Hepatocyte (in vitro differentiated cells): ENCODE results near the gene BMP7. TPM values are rescaled to one million over a fixed set of nuclear protein-coding genes. Genes with fewer than 3 reads are reported as not detected.
"Not testable (repeated sequence)": the region's sequence is repeated elsewhere in the genome, so short reads cannot be mapped to it uniquely, and the experiment has no call there.

ENCODE experiments used
- DNase-seq: peaks from one replicate; pipeline ENCODE4 v3.0.0-alpha.2; 2016; ENCODE audit warnings: low spot score
- H2AFZ ChIP-seq: fragments of 200-600 bp; sonication (generic); 2 replicates; pipeline ENCODE4 v1.6.0; 2016; ENCODE audit warnings: antibody characterized with exemption, mild to moderate bottlenecking
- H3K27ac ChIP-seq: fragments of 200-600 bp; sonication (generic); 2 replicates; pipeline ENCODE4 v1.5.1; 2016; ENCODE audit warnings: mild to moderate bottlenecking
- H3K27me3 ChIP-seq: fragments of 200-600 bp; sonication (generic); 2 replicates; pipeline ENCODE4 v1.6.1; 2016
- H3K36me3 ChIP-seq: fragments of 200-600 bp; sonication (generic); replicated peaks from 2 replicates; pipeline ENCODE4 v1.5.1; 2016; ENCODE audit warnings: low read depth; ENCODE audit not compliant: insufficient read depth
- H3K4me1 ChIP-seq: fragments of 200-600 bp; sonication (generic); 2 replicates; pipeline ENCODE4 v1.5.1; 2016; ENCODE audit warnings: mild to moderate bottlenecking, moderate library complexity; ENCODE audit not compliant: insufficient read depth
- H3K4me2 ChIP-seq: fragments of 200-600 bp; sonication (generic); 2 replicates; pipeline ENCODE4 v1.6.0; 2016
- H3K4me3 ChIP-seq: fragments of 200-600 bp; sonication (generic); 2 replicates; pipeline ENCODE4 v1.5.1; 2016; ENCODE audit warnings: mild to moderate bottlenecking
- H3K79me2 ChIP-seq: fragments of 200-600 bp; sonication (generic); 2 replicates; pipeline ENCODE4 v1.6.0; 2017; ENCODE audit warnings: mild to moderate bottlenecking
- H3K9me2 ChIP-seq: fragments of 200-600 bp; sonication (generic); replicated peaks from 2 replicates; pipeline ENCODE4 v1.6.0; 2017; ENCODE audit warnings: mild to moderate bottlenecking; ENCODE audit not compliant: insufficient read depth
- H3K9me3 ChIP-seq: fragments of 200-600 bp; sonication (generic); 2 replicates; pipeline ENCODE4 v1.5.1; 2016; ENCODE audit warnings: low read depth, mild to moderate bottlenecking
- H4K20me1 ChIP-seq: fragments of 200-600 bp; sonication (generic); 2 replicates; pipeline ENCODE4 v1.6.0; 2016; ENCODE audit warnings: mild to moderate bottlenecking; ENCODE audit not compliant: insufficient read depth, poor library complexity, severe bottlenecking
- EZH2 ChIP-seq: fragments of 200-600 bp; sonication (generic); IDR thresholded peaks from 2 replicates; pipeline ENCODE4 v1.6.1; 2016; ENCODE audit warnings: antibody characterized with exemption, mild to moderate bottlenecking, borderline replicate concordance
- EZH2phosphoT487 ChIP-seq: fragments of 200-600 bp; sonication (generic); IDR thresholded peaks from one replicate; pipeline ENCODE4 v1.6.1; 2018; ENCODE audit warnings: antibody characterized with exemption, mild to moderate bottlenecking, low read depth, moderate library complexity; ENCODE audit not compliant: unreplicated experiment, severe bottlenecking
- WGBS: methylation state at CpG from one replicate; pipeline ENCODE4 v1.1.6; 2016; ENCODE audit warnings: low lambda C conversion rate; ENCODE audit errors: missing lambda C conversion rate; 5-methylcytosine and 5-hydroxymethylcytosine counted together
- polyA plus RNA-seq: library from polyadenylated mRNA; unstranded; fragments of >200 nt; fragmentation: Nextera tagmentation; extraction: Ambion mirVana; gene quantifications from 2 replicates; pipeline ENCODE4 v1.2.1, GENCODE V29; 2016
- total RNA-seq: library from RNA; depleted of rRNA; stranded (reverse); fragments of >200 nt; gene quantifications from 2 replicates; pipeline ENCODE4 v1.2.3, GENCODE V29; 2014
- TF ChIP-seq, protein P1 (sequence below): fragments of 200-600 bp; sonication (generic); IDR thresholded peaks from 2 replicates; pipeline ENCODE4 v1.5.1; 2016; ENCODE audit warnings: antibody characterized with exemption, mild to moderate bottlenecking; ENCODE audit not compliant: poor library complexity

The BMP7 gene
- total and polyA plus RNA-seq, 2 experiments from 2014 or later = 9.1 to 14.8 TPM

DNA sequence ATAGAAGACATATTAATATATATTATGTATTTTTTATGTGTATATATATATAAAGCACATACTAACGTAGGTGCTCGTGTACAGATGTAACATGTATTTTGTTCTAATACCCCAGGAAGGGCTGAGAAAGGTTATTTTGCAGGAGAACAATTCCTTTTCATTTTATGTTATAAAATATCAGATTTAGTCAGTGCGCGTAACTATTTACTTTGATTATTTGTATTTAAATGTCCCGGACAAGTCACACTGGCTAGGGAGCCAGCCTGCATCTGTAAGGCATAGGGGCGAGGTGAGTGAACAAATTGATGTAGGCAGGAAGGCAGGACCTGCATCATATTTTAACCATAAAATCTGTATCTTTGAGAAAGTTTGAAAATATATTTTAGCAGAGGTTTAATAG is 74.1 kb downstream of the BMP7 start:
- H3K79me2 ChIP-seq = no peaks in the 10 kb centered on the region
- H4K20me1 ChIP-seq = no peaks in the 10 kb centered on the region
- 93% methylated on average over 6 of the region's 6 CpGs for WGBS
- no peaks in the 10 kb centered on the region for H3K9me2 ChIP-seq
- no peak overlapping the region for H3K4me3 ChIP-seq
- no peak overlapping the region for H2AFZ ChIP-seq
- H3K4me1 ChIP-seq = no peaks in the 10 kb centered on the region
- TF ChIP-seq, protein P1, sequence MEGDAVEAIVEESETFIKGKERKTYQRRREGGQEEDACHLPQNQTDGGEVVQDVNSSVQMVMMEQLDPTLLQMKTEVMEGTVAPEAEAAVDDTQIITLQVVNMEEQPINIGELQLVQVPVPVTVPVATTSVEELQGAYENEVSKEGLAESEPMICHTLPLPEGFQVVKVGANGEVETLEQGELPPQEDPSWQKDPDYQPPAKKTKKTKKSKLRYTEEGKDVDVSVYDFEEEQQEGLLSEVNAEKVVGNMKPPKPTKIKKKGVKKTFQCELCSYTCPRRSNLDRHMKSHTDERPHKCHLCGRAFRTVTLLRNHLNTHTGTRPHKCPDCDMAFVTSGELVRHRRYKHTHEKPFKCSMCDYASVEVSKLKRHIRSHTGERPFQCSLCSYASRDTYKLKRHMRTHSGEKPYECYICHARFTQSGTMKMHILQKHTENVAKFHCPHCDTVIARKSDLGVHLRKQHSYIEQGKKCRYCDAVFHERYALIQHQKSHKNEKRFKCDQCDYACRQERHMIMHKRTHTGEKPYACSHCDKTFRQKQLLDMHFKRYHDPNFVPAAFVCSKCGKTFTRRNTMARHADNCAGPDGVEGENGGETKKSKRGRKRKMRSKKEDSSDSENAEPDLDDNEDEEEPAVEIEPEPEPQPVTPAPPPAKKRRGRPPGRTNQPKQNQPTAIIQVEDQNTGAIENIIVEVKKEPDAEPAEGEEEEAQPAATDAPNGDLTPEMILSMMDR = no peak
- TF ChIP-seq EZH2phosphoT487 = no peak
- TF ChIP-seq EZH2 = no peak
- no peaks in the 10 kb centered on the region for H3K27me3 ChIP-seq
- no peak for DNase-seq
- no peak overlapping the region for H3K4me2 ChIP-seq
- no peak overlapping the region for H3K27ac ChIP-seq
- H3K36me3 ChIP-seq = no peaks in the 10 kb centered on the region
- no peaks in the 10 kb centered on the region for H3K9me3 ChIP-seq

DNA sequence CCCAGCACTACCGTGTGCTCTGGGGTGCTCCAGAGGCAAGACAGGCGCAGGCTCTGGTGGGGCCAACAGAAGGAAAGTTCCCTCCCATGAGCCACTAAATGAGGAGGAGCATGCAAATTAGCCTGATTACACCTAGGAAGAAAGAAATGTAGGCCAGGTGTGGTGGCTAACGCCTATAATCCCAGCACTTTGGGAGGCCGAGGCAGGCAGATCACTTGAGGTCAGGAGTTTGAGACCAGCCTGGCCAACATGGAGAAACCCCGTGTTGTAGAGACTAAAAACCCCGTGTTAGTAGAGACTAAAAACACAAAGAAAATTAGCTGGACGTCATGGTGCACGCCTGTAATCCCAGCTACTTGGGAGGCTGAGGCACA is 75.2 kb downstream of the BMP7 start:
- WGBS = 96% methylated on average over 8 of the region's 8 CpGs

DNA sequence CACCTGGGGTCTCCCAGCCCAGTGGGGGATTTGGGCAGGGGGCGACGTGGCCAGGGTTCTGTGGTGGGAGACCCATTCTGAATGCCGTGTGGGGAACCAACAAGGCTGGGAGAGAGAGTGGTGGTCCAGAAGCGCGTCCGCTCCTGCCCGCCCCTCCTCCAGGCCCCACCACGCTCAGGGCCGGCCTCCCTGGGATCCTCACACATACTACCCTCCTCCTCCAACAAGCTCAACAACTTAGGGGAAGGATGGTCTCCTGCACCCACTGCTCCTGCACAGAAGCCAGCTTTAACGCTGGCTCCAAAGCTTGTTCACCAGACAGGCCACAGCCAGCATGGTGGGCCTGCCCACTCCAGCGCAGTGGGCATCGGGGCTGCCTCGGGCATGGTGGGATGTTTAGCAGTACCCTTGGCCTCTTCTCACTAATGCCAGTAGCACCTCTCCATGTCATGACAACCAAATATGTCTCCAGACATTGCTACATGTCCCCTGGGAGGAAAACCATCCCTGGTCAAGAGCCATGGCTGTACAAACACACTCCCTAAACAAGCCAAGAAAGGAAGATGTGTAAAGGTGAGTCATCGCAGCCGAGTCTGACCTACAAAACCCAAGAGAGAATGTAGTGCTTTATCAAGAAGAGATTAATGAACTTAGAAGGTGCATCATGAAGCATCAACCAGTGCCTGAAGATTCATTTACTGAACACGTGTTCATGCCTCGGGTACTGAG is 75.7 kb downstream of the BMP7 start:
- no peaks in the 10 kb centered on the region for H3K4me1 ChIP-seq
- H2AFZ ChIP-seq = no peak overlapping the region
- no peak for DNase-seq
- H3K9me2 ChIP-seq = no peaks in the 10 kb centered on the region
- H3K79me2 ChIP-seq = no peaks in the 10 kb centered on the region
- no peaks in the 10 kb centered on the region for H3K36me3 ChIP-seq
- no peaks in the 10 kb centered on the region for H4K20me1 ChIP-seq
- no peak overlapping the region for H3K4me2 ChIP-seq
- H3K9me3 ChIP-seq = no peaks in the 10 kb centered on the region
- TF ChIP-seq EZH2phosphoT487 (no peak), EZH2 (no peak)
- TF ChIP-seq, protein P1 = no peak
- H3K27me3 ChIP-seq = no peaks in the 10 kb centered on the region
- no peak overlapping the region for H3K27ac ChIP-seq
- no peak overlapping the region for H3K4me3 ChIP-seq
- WGBS = 88% methylated on average over 13 of the region's 17 CpGs

More for the DNA sequence above, 75.2 kb downstream of the BMP7 start:
- not testable (repeated sequence) for H3K27me3 ChIP-seq, H3K79me2 ChIP-seq, H2AFZ ChIP-seq, H3K4me2 ChIP-seq, H3K27ac ChIP-seq, H3K36me3 ChIP-seq, H3K4me1 ChIP-seq, DNase-seq, H3K9me2 ChIP-seq, H3K9me3 ChIP-seq, H3K4me3 ChIP-seq, H4K20me1 ChIP-seq

DNA sequence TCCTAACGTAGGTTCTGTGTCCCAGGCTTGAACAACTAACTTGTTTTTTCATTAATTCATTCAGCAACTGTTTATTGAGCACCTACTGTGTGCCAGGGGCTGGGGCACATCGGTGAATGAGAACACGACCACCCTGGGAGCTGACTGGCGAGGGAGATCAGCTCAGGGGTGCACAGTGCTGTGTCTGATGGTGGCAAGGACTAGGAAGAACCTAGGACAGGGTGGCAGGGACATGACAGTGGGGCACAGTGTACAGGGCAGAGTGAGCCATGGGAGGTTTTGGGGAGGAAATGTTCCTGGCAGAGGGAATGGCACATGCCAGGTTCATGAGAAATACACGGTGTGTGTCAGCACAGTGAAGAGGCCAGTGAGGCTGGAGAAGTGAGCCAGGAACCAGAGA is 76.7 kb downstream of the BMP7 start:
- Histone ChIP-seq H4K20me1 (no peaks in the 10 kb centered on the region), H3K27me3 (no peaks in the 10 kb centered on the region), H3K9me3 (no peaks in the 10 kb centered on the region), H3K4me3 (no peak overlapping the region), H3K9me2 (no peaks in the 10 kb centered on the region), H3K27ac (no peak overlapping the region), H3K4me1 (no peaks in the 10 kb centered on the region), H3K4me2 (no peak overlapping the region), H2AFZ (no peak overlapping the region), H3K36me3 (no peaks in the 10 kb centered on the region), H3K79me2 (no peaks in the 10 kb centered on the region)
- 90% methylated on average over 5 of the region's 5 CpGs for WGBS
- no peak for DNase-seq
- TF ChIP-seq EZH2 (no peak), EZH2phosphoT487 (no peak)
- TF ChIP-seq, protein P1 = no peak
